ENCODE data around the gene DAB2IP. TPM values are rescaled to one million over a fixed set of nuclear protein-coding genes. Genes with fewer than 3 reads are reported as not detected.

The DAB2IP gene
- total RNA-seq, 4 donors from 2014 or later = 35.2 to 56.4 (median 51.4) TPM

- no peak overlapping the region for H3K27ac ChIP-seq
- H3K36me3 ChIP-seq = no peaks in the 10 kb centered on the region
- H3K27me3 ChIP-seq = no peaks in the 10 kb centered on the region
- peaks cover 0 to 15% (median 6%) of the 10 kb centered on the region in 4 donors for H3K4me1 ChIP-seq
- DNase-seq (ENCODE audit: low spot score in 2 of 2) = no peak
- no peak overlapping the region for H3K4me3 ChIP-seq
- TF ChIP-seq POLR2A (IDR thresholded peaks at IDR 0.05) (no peak), EP300 (IDR thresholded peaks at IDR 0.05) (no peak), CTCF (IDR thresholded peaks at IDR 0.05) (no peak)
- 73 to 76% methylated on average over 7 of the region's 8 CpGs for WGBS, 2 donors
- no peaks in the 10 kb centered on the region for H3K9me3 ChIP-seq
Observed at GRCh38 chr9:121706149-121706750, 54.8 kb downstream of the DAB2IP start.

DNA sequence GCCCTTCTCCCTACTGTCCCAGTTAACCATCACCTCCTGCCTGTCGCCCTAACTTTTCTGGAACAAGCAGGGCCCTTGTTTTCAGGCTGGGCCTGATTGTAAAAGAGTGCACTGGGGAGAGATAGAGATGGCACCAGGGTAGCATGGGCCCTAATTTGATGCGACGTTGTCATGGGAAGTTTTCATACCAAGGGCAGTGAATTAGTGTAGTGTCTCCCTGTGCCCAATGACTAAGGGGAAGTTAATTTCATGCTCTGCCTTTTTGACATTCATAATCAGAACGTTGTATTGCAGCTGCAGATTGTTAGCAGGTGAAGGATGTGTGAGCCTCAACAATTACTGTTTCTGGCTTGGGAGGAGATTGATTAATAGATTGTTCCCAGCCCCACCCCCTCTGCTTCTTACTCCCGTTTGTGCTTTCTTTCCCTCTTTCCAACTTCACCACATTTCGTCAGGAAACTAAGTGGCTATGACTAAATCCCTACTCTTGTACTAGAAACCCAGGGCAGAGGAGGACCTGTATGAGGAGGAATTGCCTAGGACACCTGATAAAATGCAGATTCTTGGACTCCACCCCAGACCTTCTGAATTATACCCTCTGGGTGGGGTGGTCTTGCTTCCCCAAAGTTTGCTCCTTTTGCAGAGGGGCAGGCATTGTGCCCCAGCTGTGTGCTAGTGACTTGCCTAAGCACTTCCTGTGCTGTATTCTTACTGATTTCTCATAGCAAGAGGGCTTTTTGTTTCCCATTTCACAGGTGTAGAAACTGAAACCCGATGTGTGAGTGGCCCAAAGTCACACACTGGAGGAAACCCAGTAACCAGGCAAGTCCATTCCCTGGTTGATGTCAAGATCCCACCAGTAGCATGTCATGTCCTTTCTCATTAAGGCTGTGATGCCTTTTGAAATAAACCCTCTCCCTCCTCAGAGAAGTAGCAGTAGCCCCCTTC, 56.3 kb downstream of the DAB2IP start:
- WGBS, 2 donors = 55 to 56% methylated on average over 7 of the region's 7 CpGs
- DNase-seq (ENCODE audit: low spot score in 2 of 2) = no peak
- H3K4me3 ChIP-seq = no peak overlapping the region
- peaks cover 0 to 2% (median 0%) of the 10 kb centered on the region in 4 donors for H3K4me1 ChIP-seq
- H3K27me3 ChIP-seq = no peaks in the 10 kb centered on the region
- no peaks in the 10 kb centered on the region for H3K9me3 ChIP-seq
- no peak for TF ChIP-seq CTCF (IDR thresholded peaks at IDR 0.05)
- no peaks in the 10 kb centered on the region for H3K36me3 ChIP-seq
- no peak overlapping the region for H3K27ac ChIP-seq

DNA sequence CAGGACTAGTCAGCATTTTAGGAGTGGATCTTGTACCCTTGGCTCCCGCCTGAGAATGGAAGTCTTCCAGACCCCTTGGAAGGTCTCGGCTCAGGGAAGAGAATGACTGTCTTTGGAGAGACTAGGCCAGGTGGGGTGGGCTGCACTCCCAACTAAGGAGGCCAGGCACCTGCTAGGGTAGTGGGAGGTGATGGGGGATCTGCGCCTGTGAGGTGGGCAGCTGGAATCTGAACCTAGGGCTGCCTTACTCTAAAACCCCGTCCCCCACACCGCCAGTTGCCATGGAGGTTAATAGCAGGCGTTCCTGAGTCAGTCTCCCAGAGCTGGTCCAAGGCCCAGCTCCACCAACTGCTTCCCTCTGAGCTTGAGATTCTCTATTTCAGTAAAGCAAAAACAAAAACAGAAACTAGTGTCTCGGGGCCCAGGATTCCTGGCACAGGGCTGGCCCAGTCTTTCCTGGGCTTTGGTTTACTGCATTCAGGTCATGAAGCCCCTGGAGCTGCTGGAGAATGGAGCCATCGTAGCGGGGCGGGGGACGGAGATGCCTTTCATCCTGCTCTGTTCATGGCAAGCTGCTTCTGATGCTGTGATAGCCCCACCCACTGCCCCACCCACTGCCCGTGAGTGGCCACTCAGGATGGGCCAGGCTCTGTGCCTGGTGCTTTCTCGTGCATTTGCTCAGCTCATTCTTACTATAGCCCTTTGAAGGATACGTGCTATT, 57.5 kb downstream of the DAB2IP start:
- Histone ChIP-seq H3K9me3 (no peaks in the 10 kb centered on the region), H3K36me3 (peaks cover 0 to 6% (median 0%) of the 10 kb centered on the region in 3 donors), H3K4me3 (no peak overlapping the region), H3K4me1 (peaks cover 0 to 2% (median 0%) of the 10 kb centered on the region in 4 donors), H3K27me3 (no peaks in the 10 kb centered on the region), H3K27ac (no peak overlapping the region)
- 72 to 78% methylated on average over 14 of the region's 14 CpGs for WGBS, 2 donors
- DNase-seq (ENCODE audit: low spot score in 2 of 2) = no peak
- no peak for TF ChIP-seq EP300 (IDR thresholded peaks at IDR 0.05)
- TF ChIP-seq POLR2A (IDR thresholded peaks at IDR 0.05) = no peak
- TF ChIP-seq CTCF (IDR thresholded peaks at IDR 0.05) = no peak

GRCh38 chr9:121709798-121710197, 58.4 kb downstream of the DAB2IP start:
- H3K4me1 ChIP-seq = peaks cover 0 to 2% (median 0%) of the 10 kb centered on the region in 4 donors

More at GRCh38 chr9:121709798-121710197, 58.4 kb downstream of the DAB2IP start:
- Histone ChIP-seq H3K36me3 (peaks cover 0 to 6% (median 0%) of the 10 kb centered on the region in 3 donors), H3K4me3 (no peak overlapping the region), H3K27me3 (no peaks in the 10 kb centered on the region), H3K9me3 (no peaks in the 10 kb centered on the region), H3K27ac (no peak overlapping the region)
- 84 to 92% methylated on average over 4 of the region's 4 CpGs for WGBS, 2 donors
- TF ChIP-seq EP300 (IDR thresholded peaks at IDR 0.05) (no peak), CTCF (IDR thresholded peaks at IDR 0.05) (no peak), POLR2A (IDR thresholded peaks at IDR 0.05) (no peak)
- DNase-seq (ENCODE audit: low spot score in 2 of 2) = no peak

Measured in tibial nerve (tissue), 4 donors.